Measurements from ENCODE around the gene LATS1. TPM values are rescaled to one million over a fixed set of nuclear protein-coding genes. Genes with fewer than 3 reads are reported as not detected.
"Not testable (repeated sequence)": the region's sequence is repeated elsewhere in the genome, so short reads cannot be mapped to it uniquely, and the experiment has no call there.

The LATS1 gene
- total RNA-seq, 4 donors from 2014 or later = 31.2 to 55.0 (median 44.4) TPM

- Histone ChIP-seq H3K4me1 (peaks cover 13% of the 10 kb centered on the region), H3K27ac (no peak overlapping the region), H3K27me3 (no peaks in the 10 kb centered on the region), H3K4me3 (no peak overlapping the region), H3K9me3 (no peaks in the 10 kb centered on the region), H3K36me3 (peaks cover 43% of the 10 kb centered on the region)
- DNase-seq (ENCODE audit: low spot score in 2 of 2) = no peak
- no peak for TF ChIP-seq POLR2AphosphoS5 (IDR thresholded peaks at IDR 0.05)
- TF ChIP-seq POLR2A (IDR thresholded peaks at IDR 0.05) = no peak
- no peak for TF ChIP-seq EP300 (IDR thresholded peaks at IDR 0.05)
- no peak for TF ChIP-seq CTCF (IDR thresholded peaks at IDR 0.05)
- WGBS = 24% methylated on average over 1 of the region's 1 CpG
Measured at GRCh38 chr6:149696901-149697300, 21.0 kb downstream of the LATS1 start.

- no peak for DNase-seq (ENCODE audit: low spot score in 2 of 2)
- TF ChIP-seq CTCF (IDR thresholded peaks at IDR 0.05) (no peak), POLR2AphosphoS5 (IDR thresholded peaks at IDR 0.05) (no peak), POLR2A (IDR thresholded peaks at IDR 0.05) (no peak), EP300 (IDR thresholded peaks at IDR 0.05) (no peak)
Measured at GRCh38 chr6:149694921-149695320, 23.0 kb downstream of the LATS1 start.

GRCh38 chr6:149691201-149691600, 26.7 kb downstream of the LATS1 start:
- H3K27me3 ChIP-seq = no peaks in the 10 kb centered on the region
- 100% methylated on average over 2 of the region's 2 CpGs for WGBS
- no peak overlapping the region for H3K27ac ChIP-seq
- H3K36me3 ChIP-seq = peaks cover 38% of the 10 kb centered on the region
- no peak overlapping the region for H3K4me3 ChIP-seq
- TF ChIP-seq EP300 (IDR thresholded peaks at IDR 0.05) = no peak
- no peak for TF ChIP-seq CTCF (IDR thresholded peaks at IDR 0.05)
- no peak for TF ChIP-seq POLR2AphosphoS5 (IDR thresholded peaks at IDR 0.05)
- TF ChIP-seq POLR2A (IDR thresholded peaks at IDR 0.05) = no peak
- no peaks in the 10 kb centered on the region for H3K9me3 ChIP-seq
- no peaks in the 10 kb centered on the region for H3K4me1 ChIP-seq
- DNase-seq (ENCODE audit: low spot score in 2 of 2) = no peak

More at GRCh38 chr6:149694921-149695320, 23.0 kb downstream of the LATS1 start:
- Histone ChIP-seq H3K9me3 (no peaks in the 10 kb centered on the region), H3K27me3 (no peaks in the 10 kb centered on the region), H3K4me3 (no peak overlapping the region), H3K4me1 (peaks cover 6% of the 10 kb centered on the region), H3K36me3 (peaks cover 47% of the 10 kb centered on the region), H3K27ac (no peak overlapping the region)
- 64% methylated on average over 2 of the region's 2 CpGs for WGBS

- Histone ChIP-seq H3K4me1 (no peaks in the 10 kb centered on the region), H3K9me3 (no peaks in the 10 kb centered on the region), H3K27me3 (no peaks in the 10 kb centered on the region), H3K4me3 (no peak overlapping the region), H3K27ac (no peak overlapping the region), H3K36me3 (peaks cover 30% of the 10 kb centered on the region)
- DNase-seq (ENCODE audit: low spot score in 2 of 2) = no peak
- WGBS = 88% methylated on average over 7 of the region's 7 CpGs
- TF ChIP-seq CTCF (IDR thresholded peaks at IDR 0.05) (no peak), POLR2AphosphoS5 (IDR thresholded peaks at IDR 0.05) (no peak), POLR2A (IDR thresholded peaks at IDR 0.05) (no peak), EP300 (IDR thresholded peaks at IDR 0.05) (no peak)
Measured at GRCh38 chr6:149686230-149686629, 31.7 kb downstream of the LATS1 start.

- 88% methylated on average over 4 of the region's 4 CpGs for WGBS
- H3K36me3 ChIP-seq = peaks cover 29% of the 10 kb centered on the region
- TF ChIP-seq POLR2AphosphoS5 (IDR thresholded peaks at IDR 0.05) (no peak), POLR2A (IDR thresholded peaks at IDR 0.05) (no peak), EP300 (IDR thresholded peaks at IDR 0.05) (no peak)
- no peak overlapping the region for H3K4me3 ChIP-seq
- H3K27me3 ChIP-seq = no peaks in the 10 kb centered on the region
- no peak overlapping the region for H3K27ac ChIP-seq
- H3K9me3 ChIP-seq = no peaks in the 10 kb centered on the region
- no peaks in the 10 kb centered on the region for H3K4me1 ChIP-seq
- DNase-seq (ENCODE audit: low spot score in 2 of 2) = no peak
Measured at GRCh38 chr6:149683256-149683859, 34.5 kb downstream of the LATS1 start.

GRCh38 chr6:149681845-149682244, 36.1 kb downstream of the LATS1 start:
- H3K36me3 ChIP-seq = peaks cover 29% of the 10 kb centered on the region
- H3K4me1 ChIP-seq; H3K4me3 ChIP-seq; H3K9me3 ChIP-seq; H3K27ac ChIP-seq; DNase-seq (ENCODE audit: low spot score in 2 of 2); H3K27me3 ChIP-seq: not testable (repeated sequence)
- 96% methylated on average over 14 of the region's 14 CpGs for WGBS
